GM23338 (cell line): ENCODE data around the gene PCSK2. TPM values are rescaled to one million over a fixed set of nuclear protein-coding genes. Genes with fewer than 3 reads are reported as not detected.

ENCODE experiments used
- ATAC-seq: fragments of 200-7000 bp; cut with Tn5 transposase; 3 replicates; pipeline ENCODE4 v1.9.1; 2020
- DNase-seq: peaks from one replicate; pipeline ENCODE4 v3.0.0-alpha.2; 2015; ENCODE audit warnings: low spot score
- H2AFZ ChIP-seq: fragments of 200-600 bp; sonication (generic); 2 replicates; pipeline ENCODE4 v1.8.0; 2016; ENCODE audit warnings: antibody characterized with exemption, mild to moderate bottlenecking, moderate library complexity
- H3F3A ChIP-seq: fragments of 200-600 bp; sonication (generic); replicated peaks from 2 replicates; pipeline ENCODE4 v1.8.0; 2017; ENCODE audit warnings: antibody characterized with exemption, mixed run types, low read depth
- H3K27ac ChIP-seq: fragments of 200-600 bp; sonication (generic); 2 replicates; pipeline ENCODE4 v1.6.1; 2016; ENCODE audit warnings: low read depth
- H3K27me3 ChIP-seq: fragments of 200-600 bp; sonication (generic); 2 replicates; pipeline ENCODE4 v1.8.0; 2016; ENCODE audit warnings: mild to moderate bottlenecking, mixed run types, moderate library complexity; ENCODE audit not compliant: insufficient read depth
- H3K36me3 ChIP-seq: fragments of 200-600 bp; sonication (generic); 2 replicates; pipeline ENCODE4 v1.8.0; 2016; ENCODE audit warnings: mild to moderate bottlenecking; ENCODE audit not compliant: insufficient read depth
- H3K4me1 ChIP-seq: fragments of 200-600 bp; sonication (generic); 2 replicates; pipeline ENCODE4 v1.8.0; 2016; ENCODE audit warnings: mild to moderate bottlenecking, moderate library complexity; ENCODE audit not compliant: insufficient read depth
- H3K4me2 ChIP-seq: fragments of 200-600 bp; sonication (generic); 2 replicates; pipeline ENCODE4 v1.7.1; 2017; ENCODE audit warnings: mixed run types
- H3K4me3 ChIP-seq: fragments of 200-600 bp; sonication (generic); 2 replicates; pipeline ENCODE4 v1.6.1; 2016; ENCODE audit warnings: mixed run types
- H3K79me2 ChIP-seq: fragments of 200-600 bp; sonication (generic); replicated peaks from 2 replicates; pipeline ENCODE4 v1.8.0; 2017; ENCODE audit warnings: mild to moderate bottlenecking; ENCODE audit not compliant: insufficient read depth
- H3K9me2 ChIP-seq: fragments of 200-600 bp; sonication (generic); 2 replicates; pipeline ENCODE4 v1.8.0; 2017; ENCODE audit not compliant: insufficient read depth
- H4K20me1 ChIP-seq: fragments of 200-600 bp; sonication (generic); replicated peaks from 2 replicates; pipeline ENCODE4 v1.8.0; 2017; ENCODE audit warnings: mild to moderate bottlenecking; ENCODE audit not compliant: insufficient read depth
- H3K27ac Mint-ChIP-seq: 2 replicates; pipeline ENCODE4 v1.8.0; 2020; ENCODE audit warnings: inconsistent platforms, mild to moderate bottlenecking, moderate library complexity, mixed read lengths
- H3K27me3 Mint-ChIP-seq: 3 replicates; pipeline ENCODE4 v1.8.0; 2022; ENCODE audit warnings: low read depth, mild to moderate bottlenecking, moderate library complexity, mixed read lengths, inconsistent platforms; ENCODE audit not compliant: insufficient read depth, poor library complexity
- H3K36me3 Mint-ChIP-seq: 3 replicates; pipeline ENCODE4 v1.8.0; 2021; ENCODE audit warnings: low read depth, mild to moderate bottlenecking, inconsistent platforms, moderate library complexity, mixed read lengths
- H3K4me1 Mint-ChIP-seq: 3 replicates; pipeline ENCODE4 v1.8.0; 2020; ENCODE audit warnings: mild to moderate bottlenecking, inconsistent platforms, mixed read lengths
- H3K4me3 Mint-ChIP-seq: 3 replicates; pipeline ENCODE4 v1.8.0; 2021; ENCODE audit warnings: moderate library complexity, mild to moderate bottlenecking, inconsistent platforms, mixed read lengths
- H3K9me3 Mint-ChIP-seq: 3 replicates; pipeline ENCODE4 v1.8.0; 2020; ENCODE audit warnings: moderate library complexity, mild to moderate bottlenecking, inconsistent platforms, mixed read lengths
- CREB1 ChIP-seq: fragments of 250-450 bp; sonication (Bioruptor Pico); IDR thresholded peaks from 2 replicates; pipeline ENCODE4 v1.5.0; 2020; ENCODE audit warnings: low read depth, mild to moderate bottlenecking, moderate library complexity
- CTCF ChIP-seq, 2 experiments: fragments of 200-600 bp in 1 of 2; sonication (generic) in 1 of 2; conservative IDR thresholded peaks; 2 replicates each; pipeline versions ENCODE4 v1.5.1 to v1.6.1; 2016 to 2017; ENCODE audit warnings: antibody characterized with exemption in 2 of 2, low read depth in 2 of 2, mild to moderate bottlenecking in 2 of 2, moderate library complexity in 1 of 2
- ETS1 ChIP-seq: IDR thresholded peaks from 2 replicates; pipeline ENCODE4 v1.6.1; 2016; ENCODE audit warnings: antibody characterized with exemption
- EZH2 ChIP-seq: fragments of 200-600 bp; sonication (generic); IDR thresholded peaks from one replicate; pipeline ENCODE4 v1.8.0; 2017; ENCODE audit warnings: antibody characterized with exemption, mild to moderate bottlenecking, low read depth; ENCODE audit not compliant: unreplicated experiment
- JUNB ChIP-seq: IDR thresholded peaks from one replicate; pipeline ENCODE4 v1.6.1; 2016; ENCODE audit warnings: antibody characterized with exemption; ENCODE audit not compliant: unreplicated experiment
- NANOG ChIP-seq: IDR thresholded peaks from 2 replicates; pipeline ENCODE4 v1.6.1; 2016; ENCODE audit warnings: antibody characterized with exemption, borderline replicate concordance
- POLR2AphosphoS5 ChIP-seq: IDR thresholded peaks from 2 replicates; pipeline ENCODE4 v1.6.1; 2016; ENCODE audit warnings: antibody characterized with exemption, low read depth
- REST ChIP-seq: IDR thresholded peaks from one replicate; pipeline ENCODE4 v1.6.1; 2018; ENCODE audit warnings: antibody characterized with exemption; ENCODE audit not compliant: unreplicated experiment
- STAT1 ChIP-seq: IDR thresholded peaks from one replicate; pipeline ENCODE4 v1.6.1; 2016; ENCODE audit warnings: antibody characterized with exemption; ENCODE audit not compliant: unreplicated experiment
- ZNF114 ChIP-seq: fragments of 250-450 bp; sonication (Bioruptor Pico); IDR thresholded peaks from 2 replicates; pipeline ENCODE4 v1.5.0; 2020; ENCODE audit warnings: mild to moderate bottlenecking, moderate library complexity
- ZNF331 ChIP-seq: fragments of 250-450 bp; sonication (Bioruptor Pico); IDR thresholded peaks from 2 replicates; pipeline ENCODE4 v1.5.0; 2020; ENCODE audit warnings: low read depth, mild to moderate bottlenecking, moderate library complexity
- polyA plus RNA-seq: library from polyadenylated mRNA; unstranded; fragments of >200 nt; fragmentation: Nextera tagmentation; extraction: Ambion mirVana; gene quantifications from 2 replicates; pipeline ENCODE4 v1.2.1, GENCODE V29; 2016
- total RNA-seq: library from RNA; depleted of rRNA; stranded (reverse); fragments of >200 nt; shearing (Covaris generic); gene quantifications from 2 replicates; pipeline ENCODE4 v1.2.3, GENCODE V29; 2014

PCSK2 gene
- total and polyA plus RNA-seq, 2 experiments from 2014 or later, result 0.37 to 1.1 TPM

GRCh38 chr20:17327185-17328148 lies 100.6 kb downstream of the PCSK2 start:
- H2AFZ ChIP-seq, result peak overlapping the region; percentile 19
- H3K9me2 ChIP-seq, result peaks cover 9% of the 10 kb centered on the region
- H3K36me3 ChIP-seq, result no peaks in the 10 kb centered on the region
- Mint-ChIP-seq H3K27me3 (peaks cover 2% of the 10 kb centered on the region), H3K4me3 (no peak overlapping the region), H3K4me1 (peaks cover 2% of the 10 kb centered on the region; the same call in 2 of the 3 replicates), H3K9me3 (no peaks in the 10 kb centered on the region), H3K27ac (no peak overlapping the region), H3K36me3 (no peaks in the 10 kb centered on the region)
- no peak overlapping the region for H3K4me3 ChIP-seq
- H3K79me2 ChIP-seq, result no peaks in the 10 kb centered on the region
- no peak for TF ChIP-seq ZNF331
- H3K27ac ChIP-seq, result no peak overlapping the region
- no peaks in the 10 kb centered on the region for H3K27me3 ChIP-seq
- peak; percentile 94 for ATAC-seq
- no peaks in the 10 kb centered on the region for H4K20me1 ChIP-seq
- H3F3A ChIP-seq, result no peaks in the 10 kb centered on the region
- DNase-seq, result peak; percentile 28
- H3K4me1 ChIP-seq, result no peaks in the 10 kb centered on the region
- no peak overlapping the region for H3K4me2 ChIP-seq

GRCh38 chr20:17334932-17335331 lies 108.1 kb downstream of the PCSK2 start:
- no peak for ATAC-seq
- Mint-ChIP-seq H3K4me3 (no peak overlapping the region), H3K27ac (no peak overlapping the region), H3K9me3 (no peaks in the 10 kb centered on the region), H3K36me3 (no peaks in the 10 kb centered on the region), H3K27me3 (peaks cover 2% of the 10 kb centered on the region), H3K4me1 (peaks cover 3% of the 10 kb centered on the region; the same call in 1 of the 3 replicates)
- no peaks in the 10 kb centered on the region for H3K4me1 ChIP-seq
- H3K79me2 ChIP-seq, result no peaks in the 10 kb centered on the region
- H3K36me3 ChIP-seq, result no peaks in the 10 kb centered on the region
- no peaks in the 10 kb centered on the region for H3K9me2 ChIP-seq
- H2AFZ ChIP-seq, result no peak overlapping the region
- DNase-seq, result no peak
- H3K4me2 ChIP-seq, result no peak overlapping the region
- no peak overlapping the region for H3K4me3 ChIP-seq
- H4K20me1 ChIP-seq, result no peaks in the 10 kb centered on the region
- H3K27ac ChIP-seq, result no peak overlapping the region
- TF ChIP-seq ZNF114 (no peak), NANOG (no peak), JUNB (no peak), STAT1 (no peak), ETS1 (no peak), CREB1 (no peak), EZH2 (no peak), ZNF331 (no peak), REST (no peak), POLR2AphosphoS5 (no peak), CTCF (conservative IDR thresholded peaks at IDR 0.05; ENCODE audit: low read depth in 2 of 2) (no peak)
- H3K27me3 ChIP-seq, result no peaks in the 10 kb centered on the region
- H3F3A ChIP-seq, result no peaks in the 10 kb centered on the region
